B cell (primary cell): ENCODE measurements around the gene FOXI1.

Experiments
- CTCF ChIP-seq: fragments of 200-600 bp; IDR thresholded peaks from one replicate; pipeline ENCODE4 v1.8.0; 2022; ENCODE audit warnings: antibody characterized with exemption, mild to moderate bottlenecking
- EZH2 ChIP-seq: IDR thresholded peaks from 2 replicates; pipeline ENCODE4 v1.6.1; 2012; ENCODE audit warnings: borderline replicate concordance, low read depth, mild to moderate bottlenecking, moderate library complexity, low read length; ENCODE audit not compliant: insufficient read depth, poor library complexity, severe bottlenecking

DNA sequence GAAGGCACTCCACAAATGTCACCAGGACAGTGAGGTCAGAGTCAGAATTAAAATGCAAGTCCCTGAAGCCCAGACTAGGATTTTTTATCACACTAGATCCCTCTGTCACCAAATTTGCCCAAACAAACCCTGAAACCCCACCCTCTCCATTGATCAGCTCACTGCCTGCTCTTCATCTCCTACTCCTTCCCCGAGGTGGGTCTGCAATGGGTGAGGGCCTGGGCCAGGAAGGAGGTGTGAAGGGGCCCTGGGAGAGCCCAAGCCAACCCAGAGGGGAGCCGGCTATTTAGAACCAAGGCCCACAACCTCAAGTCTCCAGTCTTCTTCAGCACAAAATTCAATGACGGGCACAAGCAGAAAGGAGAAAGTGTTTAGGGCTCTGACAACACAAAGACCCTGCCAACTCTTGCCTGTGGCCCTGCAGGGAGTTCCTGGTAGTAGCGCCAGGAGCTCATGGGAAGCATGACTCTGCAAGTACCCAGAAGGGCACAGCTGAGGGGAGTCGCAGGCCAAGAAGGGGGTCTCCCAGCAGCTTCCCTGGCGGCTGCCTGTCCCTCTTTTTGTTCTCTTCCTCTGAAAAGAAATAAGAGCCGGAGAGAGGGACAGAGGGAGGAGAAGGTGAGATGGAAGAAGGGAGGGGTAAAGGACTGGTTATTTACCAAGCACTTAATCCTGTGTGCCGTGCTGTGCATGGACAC lies 5.5 kb downstream of the FOXI1 start:
- TF ChIP-seq CTCF (no peak), EZH2 (no peak)
